LHCN-M2 (cell line): ENCODE data around the gene METRNL. TPM values are rescaled to one million over a fixed set of nuclear protein-coding genes. Genes with fewer than 3 reads are reported as not detected.
"Not testable (repeated sequence)": the region's sequence is repeated elsewhere in the genome, so short reads cannot be mapped to it uniquely, and the experiment has no call there.

Experiments
- DNase-seq: peaks from one replicate; pipeline ENCODE4 v3.0.0-alpha.2; 2012; ENCODE audit warnings: low read depth
- total RNA-seq: library from RNA; depleted of rRNA; stranded (reverse); fragments of >200 nt; gene quantifications from 2 replicates; pipeline ENCODE4 v1.2.3, GENCODE V29; 2014

METRNL gene
- total RNA-seq, 1 experiment from 2014 or later: 32.7 TPM

- no peak for DNase-seq
Observed at GRCh38 chr17:83052241-83052564, 27.2 kb upstream of the METRNL start.

- no peak for DNase-seq
Observed at GRCh38 chr17:83053021-83053681, 26.3 kb upstream of the METRNL start.

DNA sequence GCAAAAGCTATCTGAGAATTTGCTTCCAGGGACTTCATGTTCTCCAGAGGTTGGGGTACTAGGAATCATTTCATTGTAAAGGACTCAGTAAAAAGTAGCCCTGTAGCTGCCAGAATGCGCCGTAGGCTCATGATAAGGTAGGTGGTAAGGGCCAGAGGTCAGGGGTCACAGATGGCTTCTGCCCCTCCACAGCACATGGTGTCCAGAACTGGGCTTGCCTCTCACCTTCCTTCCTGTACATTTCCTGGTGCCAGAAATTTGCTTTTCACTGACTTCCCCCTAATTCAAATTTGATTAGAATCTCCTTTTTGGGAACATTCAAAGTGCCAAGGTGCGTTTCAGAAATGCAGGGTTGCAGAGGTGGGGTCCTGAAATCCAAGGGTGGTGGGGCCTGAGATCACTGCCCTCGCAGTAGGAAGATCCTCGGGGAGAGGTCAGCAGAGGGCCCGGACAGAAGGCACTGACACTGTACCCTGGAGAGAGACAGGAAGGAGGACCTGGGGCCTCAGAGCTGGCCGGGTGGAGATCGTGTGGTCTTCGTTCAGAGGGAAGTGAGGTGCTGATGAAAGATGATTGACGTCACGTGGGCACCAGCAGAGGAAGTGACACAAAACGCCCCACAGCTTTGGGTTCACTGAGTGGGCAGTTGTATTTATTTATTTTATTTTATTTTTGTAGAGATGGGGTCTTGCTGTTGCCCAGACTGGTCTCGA, 25.5 kb upstream of the METRNL start:
- DNase-seq: no peak

DNA sequence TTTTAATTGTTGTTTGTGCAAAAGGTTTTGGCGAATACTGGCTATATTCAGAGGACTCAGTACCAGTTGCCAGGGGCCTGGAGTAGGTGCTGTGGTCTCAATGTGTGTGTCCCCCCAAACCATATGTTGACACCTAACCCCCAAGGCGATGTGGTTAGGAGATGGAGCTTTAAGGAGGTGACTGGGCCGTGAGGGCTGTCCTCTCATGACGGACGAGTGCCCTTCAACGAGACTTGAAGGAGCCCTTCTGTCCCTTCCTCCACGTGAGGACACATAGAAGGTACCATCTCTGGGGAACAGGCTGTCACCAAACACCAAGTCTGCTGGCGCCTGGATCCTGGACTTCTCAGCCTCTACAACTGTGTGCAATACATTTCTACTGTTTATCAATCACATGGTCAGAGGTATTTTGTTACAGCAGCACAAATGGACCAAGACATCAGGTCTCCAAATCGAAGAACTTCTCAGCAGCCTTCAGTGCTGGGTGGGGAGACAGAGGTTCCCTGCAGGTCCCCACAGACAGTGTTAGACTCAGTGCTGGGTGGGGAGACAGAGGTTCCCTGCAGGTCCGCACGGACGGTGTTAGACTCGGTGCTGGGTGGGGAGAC, 24.8 kb upstream of the METRNL start:
- no peak for DNase-seq

DNA sequence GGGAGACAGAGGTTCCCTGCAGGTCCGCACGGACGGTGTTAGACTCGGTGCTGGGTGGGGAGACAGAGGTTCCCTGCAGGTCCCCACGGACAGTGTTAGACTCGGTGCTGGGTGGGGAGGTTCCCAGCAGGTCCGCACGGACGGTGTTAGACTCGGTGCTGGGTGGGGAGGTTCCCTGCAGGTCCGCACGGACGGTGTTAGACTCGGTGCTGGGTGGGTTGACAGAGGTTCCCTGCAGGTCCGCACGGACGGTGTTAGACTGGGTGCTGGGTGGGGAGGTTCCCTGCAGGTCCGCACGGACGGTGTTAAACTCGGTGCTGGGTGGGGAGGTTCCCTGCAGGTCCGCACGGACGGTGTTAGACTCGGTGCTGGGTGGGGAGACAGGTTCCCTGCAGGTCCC, 24.2 kb upstream of the METRNL start:
- DNase-seq: not testable (repeated sequence)

DNA sequence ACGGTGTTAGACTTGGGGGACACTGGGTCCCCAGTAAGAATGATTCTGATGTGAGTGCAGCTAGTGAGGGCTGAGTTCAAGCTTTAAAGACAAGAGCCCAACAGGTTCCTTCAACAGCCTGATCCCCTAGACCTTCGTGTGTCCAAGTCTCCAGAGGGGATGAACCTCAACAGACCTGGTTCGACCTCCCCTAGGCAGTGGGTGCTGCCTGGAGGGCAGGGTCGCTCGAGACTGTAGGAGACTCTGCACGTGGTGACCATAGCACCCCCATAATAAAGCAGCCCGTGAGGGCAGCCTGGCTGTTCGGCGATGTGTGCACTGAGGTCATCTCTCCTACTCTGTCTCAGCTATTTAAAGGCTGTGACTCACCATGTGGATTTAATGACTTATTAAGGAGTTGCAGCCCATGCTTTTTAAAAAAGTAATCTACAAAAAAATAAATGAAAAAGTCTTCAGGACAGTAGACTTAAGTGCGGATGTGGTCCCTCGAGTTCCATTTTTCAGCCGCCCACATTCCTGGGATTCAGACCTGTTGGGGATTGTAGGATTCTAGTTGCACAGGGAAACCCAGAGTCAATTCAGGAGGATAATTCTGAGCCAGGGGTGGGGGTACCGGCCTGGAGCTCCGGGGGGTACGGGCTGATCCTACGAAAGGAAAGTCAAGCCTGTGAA, 23.4 kb upstream of the METRNL start:
- peak; percentile 83 for DNase-seq

- no peak for DNase-seq
Observed at GRCh38 chr17:83056583-83057396, 22.6 kb upstream of the METRNL start.

- no peak for DNase-seq
Observed at GRCh38 chr17:83057397-83057761, 22.0 kb upstream of the METRNL start.

DNA sequence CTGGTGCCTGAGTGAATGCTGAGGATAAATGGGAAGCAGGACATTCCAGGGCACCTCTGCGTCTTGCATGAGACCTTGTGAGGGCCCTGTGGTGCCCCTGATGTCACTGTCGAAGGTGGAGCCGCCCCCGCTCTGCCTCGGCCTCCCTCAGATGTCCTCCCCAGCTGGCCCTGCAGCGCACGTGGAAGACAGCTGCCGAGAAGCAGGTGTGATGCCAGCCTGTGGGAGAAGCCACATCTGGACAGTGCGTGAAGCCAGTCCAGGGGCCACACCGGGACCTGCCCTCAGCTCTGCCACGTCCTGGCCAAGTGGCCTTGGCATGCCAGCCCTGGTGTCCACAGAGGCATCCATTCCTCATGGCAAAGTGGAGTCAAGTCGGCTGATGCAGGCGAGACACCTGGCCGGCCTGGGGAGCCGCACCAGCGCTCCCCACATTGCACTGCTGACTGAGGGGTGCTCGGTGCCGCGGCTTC, 21.6 kb upstream of the METRNL start:
- DNase-seq: no peak

GRCh38 chr17:83058266-83058798, 21.1 kb upstream of the METRNL start:
- no peak for DNase-seq

DNA sequence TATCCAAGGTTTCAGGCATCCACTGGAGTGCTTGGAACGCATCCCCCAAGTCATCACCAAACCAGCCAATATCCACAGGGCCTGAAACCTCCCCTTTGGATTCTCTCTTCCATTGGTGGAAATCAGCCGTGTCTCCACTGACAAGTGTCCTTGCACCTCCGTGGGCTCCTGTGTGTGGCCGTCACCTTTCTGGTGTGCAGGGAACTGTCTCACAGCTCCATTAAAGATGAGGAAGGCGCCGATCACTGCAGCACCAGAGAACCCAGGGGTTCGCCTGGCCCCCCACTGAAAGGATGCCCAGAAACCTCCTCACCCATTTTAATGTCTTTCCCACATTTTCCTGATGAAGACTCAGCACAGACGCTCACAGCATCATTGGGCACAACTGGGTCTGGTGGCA, 17.8 kb upstream of the METRNL start:
- DNase-seq: no peak

GRCh38 chr17:83062011-83062817, 17.2 kb upstream of the METRNL start:
- no peak for DNase-seq

- no peak for DNase-seq
Observed at GRCh38 chr17:83062818-83063671, 16.4 kb upstream of the METRNL start.

DNA sequence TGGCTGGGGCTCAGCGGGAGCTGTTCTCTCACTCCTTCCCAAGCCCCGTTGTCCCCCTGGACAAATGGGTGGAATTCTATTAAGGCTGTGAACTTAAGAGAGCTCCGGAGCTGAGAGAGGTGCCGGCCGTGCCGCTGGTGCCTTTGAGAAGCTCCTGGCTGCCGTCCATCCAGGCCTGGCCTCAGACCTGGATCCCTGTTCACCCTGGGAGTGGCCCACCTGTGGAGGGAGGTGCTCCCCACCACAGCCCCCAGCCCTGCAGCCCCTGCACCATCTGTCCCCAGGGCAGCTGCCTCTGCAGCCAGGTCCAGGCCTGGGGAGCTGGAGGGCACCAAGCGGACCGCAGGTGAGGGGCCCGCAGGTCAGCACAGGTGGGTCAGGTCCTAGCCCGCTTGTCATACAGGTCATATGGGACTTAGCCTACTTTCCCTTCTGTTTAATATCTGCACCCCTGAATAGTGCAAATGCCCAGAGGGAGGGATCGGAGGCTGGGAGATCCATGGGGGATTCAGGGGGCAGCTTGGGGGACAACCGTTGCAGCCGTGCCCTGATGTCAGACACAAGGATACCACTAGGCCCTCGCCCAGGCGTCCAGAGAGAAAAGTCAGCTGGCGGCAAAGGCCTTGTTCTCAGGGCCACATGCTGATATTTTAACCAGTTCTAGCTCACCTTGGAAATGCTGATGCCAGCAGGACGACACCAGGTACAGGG, 15.2 kb upstream of the METRNL start:
- no peak for DNase-seq

GRCh38 chr17:83064732-83065659, 14.4 kb upstream of the METRNL start:
- no peak for DNase-seq

GRCh38 chr17:83065660-83066542, 13.5 kb upstream of the METRNL start:
- no peak for DNase-seq

GRCh38 chr17:83066543-83066890, 12.9 kb upstream of the METRNL start:
- DNase-seq: not testable (repeated sequence)
